ENCODE results near the gene UBE2Q1.

- TF ChIP-seq GATA2 (IDR thresholded peaks at IDR 0.05; ENCODE audit: low read depth, low read length) (no peak), GATA3 (IDR thresholded peaks at IDR 0.05; ENCODE audit: low read depth, low read length) (no peak)
Observed at GRCh38 chr1:154594811-154595210, 36.3 kb upstream of the UBE2Q1 start.
